Ovary (tissue), 9 donors: ENCODE data around the gene ACAP3. TPM values are rescaled to one million over a fixed set of nuclear protein-coding genes. Genes with fewer than 3 reads are reported as not detected.

Experiments
- DNase-seq, 5 donors: peaks; one replicate each; pipeline ENCODE4 v3.0.0-alpha.2; 2019 to 2020
- H3K27ac ChIP-seq, 2 donors: fragments of 200-600 bp; one replicate each; pipeline versions ENCODE4 v1.5.1 to v1.8.0; 2019 to 2022
- H3K27me3 ChIP-seq: fragments of 200-600 bp; one replicate; pipeline ENCODE4 v1.8.0; 2022
- H3K36me3 ChIP-seq: fragments of 200-600 bp; sonication (generic); one replicate; pipeline ENCODE4 v1.5.1; 2019
- H3K4me1 ChIP-seq: one replicate; pipeline ENCODE4 v1.8.1; 2013; ENCODE audit warnings: mild to moderate bottlenecking, moderate library complexity; ENCODE audit not compliant: insufficient read depth
- H3K4me3 ChIP-seq: fragments of 200-600 bp; sonication (generic); one replicate; pipeline ENCODE4 v1.5.1; 2017
- H3K9me3 ChIP-seq, 2 donors: fragments of 200-600 bp in 1 of 2; sonication (generic) in 1 of 2; one replicate each; pipeline versions ENCODE4 v1.5.1 to v1.8.1; 2013 to 2019; ENCODE audit warnings: mild to moderate bottlenecking in 1 of 2, moderate library complexity in 1 of 2
- EP300 ChIP-seq: sonication (generic); formaldehyde crosslinking; IDR thresholded peaks from one replicate; pipeline ENCODE4 v1.6.1; 2017; ENCODE audit warnings: antibody characterized with exemption
- POLR2A ChIP-seq: fragments of 450-650 bp; IDR thresholded peaks from one replicate; pipeline ENCODE4 v1.6.1; 2017; ENCODE audit warnings: antibody characterized with exemption, mild to moderate bottlenecking, moderate library complexity
- WGBS, 3 donors: extraction: QIAGEN DNeasy Blood & Tissue Kit in 1 of 3; methylation state at CpG; one replicate each; pipeline versions ENCODE4 v1.1.5 to v1.1.7; 2013 to 2017; 5-methylcytosine and 5-hydroxymethylcytosine counted together
- intact Hi-C, 4 donors: fragments of 100-400 bp; cut with DNase I; formaldehyde crosslinking; loops; one replicate each; pipeline versions ENCODE4 v1.11.0 to v1.15.1; 2022 to 2023
- polyA plus RNA-seq, 2 donors: library from polyadenylated mRNA; stranded (reverse); fragments of 200-250 nt in 1 of 2; fragments of 350-450 nt in 1 of 2; fragmentation: Illumina TruSeq in 1 of 2; extraction: RNeasy Lipid Tissue Mini Kit (QIAGEN cat#74804) in 1 of 2; gene quantifications; one replicate each; pipeline ENCODE4 v1.2.3, GENCODE V29; 2013 to 2014
- total RNA-seq, 7 donors: library from RNA; depleted of rRNA in 2 of 7; stranded (reverse); fragments of >200 nt in 2 of 7; fragmentation: NEBNext Ultra II Directional in 3 of 7; extraction: Animal tissue kit (Norgen Biotek cat#: 25700) in 3 of 7; gene quantifications; one replicate each; pipeline versions ENCODE4 v1.1.0 to v1.2.4, GENCODE V29; 2016 to 2023
- TF ChIP-seq, protein P1 (sequence below), 3 donors: fragments of 450-650 bp in 2 of 3; fragments of 200-600 bp in 1 of 3; IDR thresholded peaks; one replicate each; pipeline versions ENCODE4 v1.5.1 to v1.8.0; 2016 to 2022; ENCODE audit warnings: antibody characterized with exemption in 3 of 3, mild to moderate bottlenecking in 1 of 3
- donor health status: DM: no; HTN: no; CAD: no; lungs with moderate emphysema.
- donor health status: DM: no; HTN: no; CAD: no.
- donor health status: Bipolar disorder and iron deficiency.
- donor health status: DM: yes; HTN: yes; CAD: no.
- donor health status: DM: no; HTN: no; CAD: no.
- donor health status: DM: yes; HTN: yes; CAD: no.

ACAP3 gene
- total and polyA plus RNA-seq, 9 donors = 3.5 to 62.4 (median 45.1) TPM

GRCh38 chr1:1322418-1322817 lies 14.7 kb upstream of the ACAP3 start:
- no peak overlapping the region for H3K27ac ChIP-seq
- H3K4me1 ChIP-seq = peaks cover 15% of the 10 kb centered on the region
- 29 to 65% (median 52%) methylated on average over 10 to 13 of the region's 14 CpGs for WGBS, 3 donors
- no peaks in the 10 kb centered on the region for H3K36me3 ChIP-seq
- no peak for DNase-seq
- H3K27me3 ChIP-seq = no peaks in the 10 kb centered on the region
- no peak overlapping the region for H3K4me3 ChIP-seq
- intact Hi-C loops = no loop called here
- H3K9me3 ChIP-seq = no peaks in the 10 kb centered on the region
- TF ChIP-seq POLR2A (no peak), EP300 (no peak)

DNA sequence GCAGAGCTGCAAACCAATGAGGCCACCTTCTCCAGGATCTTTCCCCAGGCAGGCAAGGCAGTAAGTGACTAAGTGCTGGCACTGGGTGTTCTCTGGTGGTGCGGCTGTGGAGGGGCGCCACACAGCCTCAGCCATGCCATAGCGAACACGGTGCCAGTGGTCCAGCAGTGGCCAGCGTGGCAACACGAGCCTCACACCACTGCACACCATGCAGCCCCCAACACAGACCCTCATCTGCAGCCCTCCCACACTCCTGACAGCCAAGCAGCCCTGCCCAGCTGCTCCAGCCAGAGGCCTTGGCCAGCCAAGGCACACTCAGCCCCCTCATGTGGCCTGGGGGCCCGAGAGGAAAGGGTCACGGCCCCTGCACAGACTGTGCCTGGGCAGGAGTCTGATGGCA lies 13.7 kb upstream of the ACAP3 start:
- Histone ChIP-seq H3K4me1 (peaks cover 16% of the 10 kb centered on the region), H3K9me3 (no peaks in the 10 kb centered on the region), H3K27ac (no peak overlapping the region), H3K4me3 (no peak overlapping the region), H3K27me3 (no peaks in the 10 kb centered on the region), H3K36me3 (no peaks in the 10 kb centered on the region)
- no peak for DNase-seq
- WGBS, 3 donors = 79 to 87% (median 83%) methylated on average over 8 of the region's 8 CpGs
- TF ChIP-seq, protein P1, sequence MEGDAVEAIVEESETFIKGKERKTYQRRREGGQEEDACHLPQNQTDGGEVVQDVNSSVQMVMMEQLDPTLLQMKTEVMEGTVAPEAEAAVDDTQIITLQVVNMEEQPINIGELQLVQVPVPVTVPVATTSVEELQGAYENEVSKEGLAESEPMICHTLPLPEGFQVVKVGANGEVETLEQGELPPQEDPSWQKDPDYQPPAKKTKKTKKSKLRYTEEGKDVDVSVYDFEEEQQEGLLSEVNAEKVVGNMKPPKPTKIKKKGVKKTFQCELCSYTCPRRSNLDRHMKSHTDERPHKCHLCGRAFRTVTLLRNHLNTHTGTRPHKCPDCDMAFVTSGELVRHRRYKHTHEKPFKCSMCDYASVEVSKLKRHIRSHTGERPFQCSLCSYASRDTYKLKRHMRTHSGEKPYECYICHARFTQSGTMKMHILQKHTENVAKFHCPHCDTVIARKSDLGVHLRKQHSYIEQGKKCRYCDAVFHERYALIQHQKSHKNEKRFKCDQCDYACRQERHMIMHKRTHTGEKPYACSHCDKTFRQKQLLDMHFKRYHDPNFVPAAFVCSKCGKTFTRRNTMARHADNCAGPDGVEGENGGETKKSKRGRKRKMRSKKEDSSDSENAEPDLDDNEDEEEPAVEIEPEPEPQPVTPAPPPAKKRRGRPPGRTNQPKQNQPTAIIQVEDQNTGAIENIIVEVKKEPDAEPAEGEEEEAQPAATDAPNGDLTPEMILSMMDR (IDR thresholded peaks at IDR 0.05) = no peak
- TF ChIP-seq POLR2A (no peak), EP300 (no peak)
- intact Hi-C loops = no loop called here

DNA sequence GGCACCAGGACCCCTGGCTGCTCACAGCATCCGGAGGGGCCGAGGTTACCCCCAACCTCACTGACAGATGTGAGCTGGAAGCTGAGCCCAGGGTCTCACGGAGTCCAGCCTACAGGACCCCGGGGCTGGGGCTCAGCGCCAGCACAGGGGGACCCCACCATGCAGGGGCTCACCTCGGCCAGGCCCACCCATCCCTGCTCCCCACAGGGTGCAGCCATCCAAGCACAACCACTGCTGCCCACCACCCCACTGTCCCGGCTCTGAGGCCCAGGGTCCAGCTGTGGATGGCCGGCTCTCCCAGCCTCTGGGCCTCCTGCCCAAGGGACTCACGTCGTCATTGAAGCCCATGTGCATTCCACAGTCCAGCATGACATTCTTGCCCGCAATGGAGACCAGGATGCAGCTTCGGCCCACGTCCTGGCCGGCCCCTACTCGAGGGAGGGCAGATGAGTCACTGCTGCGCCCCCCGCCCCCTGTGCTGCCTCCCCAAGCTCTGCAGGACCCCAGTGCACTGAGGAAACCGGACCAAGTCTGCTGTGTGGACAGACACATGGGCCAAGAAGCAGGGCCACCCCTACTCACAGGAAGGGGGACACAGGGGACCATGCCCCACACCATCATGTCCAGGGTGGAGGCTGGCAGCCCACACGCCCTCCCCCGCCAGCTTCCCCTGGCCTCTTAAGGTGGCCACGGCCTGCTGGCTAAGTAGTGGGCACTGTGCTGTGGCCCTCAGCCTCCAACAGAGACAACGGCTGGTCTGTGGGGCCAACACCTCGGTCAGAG lies 13.1 kb upstream of the ACAP3 start:
- no peak for TF ChIP-seq EP300
- intact Hi-C loops = no loop called here
- H3K4me3 ChIP-seq = no peak overlapping the region
- H3K9me3 ChIP-seq = no peaks in the 10 kb centered on the region
- H3K4me1 ChIP-seq = peaks cover 16% of the 10 kb centered on the region
- DNase-seq = no peak
- WGBS, 3 donors = 60 to 72% (median 65%) methylated on average over 21 to 23 of the region's 23 CpGs
- H3K27ac ChIP-seq = peak overlapping the region in 1 of 2 donors; percentile 29
- H3K36me3 ChIP-seq = no peaks in the 10 kb centered on the region
- H3K27me3 ChIP-seq = no peaks in the 10 kb centered on the region

- Histone ChIP-seq H3K36me3 (no peaks in the 10 kb centered on the region), H3K4me1 (peaks cover 10% of the 10 kb centered on the region), H3K4me3 (no peak overlapping the region), H3K27ac (no peak overlapping the region), H3K9me3 (no peaks in the 10 kb centered on the region), H3K27me3 (no peaks in the 10 kb centered on the region)
- no peak for DNase-seq
- 88 to 93% (median 92%) methylated on average over 13 of the region's 13 CpGs for WGBS, 3 donors
- intact Hi-C loops = loop anchor here in 1 of 4 donors (10.0 kb wide), 1 partner anchor 185 kb away; no protein-coding TSS in a partner anchor
- TF ChIP-seq EP300 (no peak), POLR2A (no peak)
- TF ChIP-seq, protein P1 (IDR thresholded peaks at IDR 0.05) = no peak
Measured at GRCh38 chr1:1319646-1319941, 11.9 kb upstream of the ACAP3 start.

- 74 to 82% (median 78%) methylated on average over 36 of the region's 36 CpGs for WGBS, 3 donors
- Histone ChIP-seq H3K4me3 (no peak overlapping the region), H3K36me3 (no peaks in the 10 kb centered on the region), H3K9me3 (no peaks in the 10 kb centered on the region), H3K4me1 (peaks cover 10% of the 10 kb centered on the region), H3K27me3 (no peaks in the 10 kb centered on the region), H3K27ac (peak overlapping the region in 1 of 2 donors; percentile 51)
- intact Hi-C loops = loop anchor here in 1 of 4 donors (10.0 kb wide), 1 partner anchor 186 kb away; no protein-coding TSS in a partner anchor
- DNase-seq = peak in 1 of 5 donors; percentile 48
- TF ChIP-seq, protein P1 (IDR thresholded peaks at IDR 0.05) = no peak
- TF ChIP-seq EP300 (no peak), POLR2A (no peak)
Measured at GRCh38 chr1:1318777-1319645, 11.3 kb upstream of the ACAP3 start.
